Measurements from ENCODE around the gene CDH12.

The CDH12 gene

GRCh38 chr5:21806943-21807342 is 1046.2 kb downstream of the CDH12 start:
- no peak for DNase-seq (ENCODE audit: low read depth, low spot score)
- no peak overlapping the region for H3K27ac ChIP-seq (ENCODE audit: low read length)
- no CpG with 5 or more reads among the region's 1 CpG for WGBS (ENCODE audit: insufficient coverage, insufficient read length)
- H3K9me3 ChIP-seq (ENCODE audit: control insufficient read depth, insufficient read depth, low read length) = no peaks in the 10 kb centered on the region
- H3K4me3 ChIP-seq (ENCODE audit: low read length) = no peak overlapping the region
- H3K4me1 ChIP-seq (ENCODE audit: control insufficient read depth, insufficient read depth, low read length) = no peaks in the 10 kb centered on the region
- H3K36me3 ChIP-seq (ENCODE audit: control insufficient read depth, insufficient read depth, low read length) = no peaks in the 10 kb centered on the region
- no peaks in the 10 kb centered on the region for H3K27me3 ChIP-seq (ENCODE audit: control insufficient read depth, insufficient read depth, low read length)

- no peak for DNase-seq (ENCODE audit: low read depth, low spot score)
- Histone ChIP-seq H3K4me1 (ENCODE audit: control insufficient read depth, insufficient read depth, low read length) (no peaks in the 10 kb centered on the region), H3K9me3 (ENCODE audit: control insufficient read depth, insufficient read depth, low read length) (no peaks in the 10 kb centered on the region), H3K4me3 (ENCODE audit: low read length) (no peak overlapping the region), H3K36me3 (ENCODE audit: control insufficient read depth, insufficient read depth, low read length) (no peaks in the 10 kb centered on the region), H3K27ac (ENCODE audit: low read length) (no peak overlapping the region), H3K27me3 (ENCODE audit: control insufficient read depth, insufficient read depth, low read length) (no peaks in the 10 kb centered on the region)
- WGBS (ENCODE audit: insufficient coverage, insufficient read length) = no CpG with 5 or more reads among the region's 3 CpGs
These were observed 1046.9 kb downstream of the CDH12 start for GRCh38 chr5:21806271-21806670.

GRCh38 chr5:21802869-21803490 is 1050.2 kb downstream of the CDH12 start:
- Histone ChIP-seq H3K4me1 (ENCODE audit: control insufficient read depth, insufficient read depth, low read length) (no peaks in the 10 kb centered on the region), H3K9me3 (ENCODE audit: control insufficient read depth, insufficient read depth, low read length) (no peaks in the 10 kb centered on the region), H3K27me3 (ENCODE audit: control insufficient read depth, insufficient read depth, low read length) (no peaks in the 10 kb centered on the region), H3K4me3 (ENCODE audit: low read length) (no peak overlapping the region), H3K27ac (ENCODE audit: low read length) (no peak overlapping the region), H3K36me3 (ENCODE audit: control insufficient read depth, insufficient read depth, low read length) (no peaks in the 10 kb centered on the region)
- WGBS (ENCODE audit: insufficient coverage, insufficient read length) = no CpG with 5 or more reads among the region's 4 CpGs
- DNase-seq (ENCODE audit: low read depth, low spot score) = no peak

- WGBS (ENCODE audit: insufficient coverage, insufficient read length) = no CpG with 5 or more reads among the region's 10 CpGs
- H3K36me3 ChIP-seq (ENCODE audit: control insufficient read depth, insufficient read depth, low read length) = no peaks in the 10 kb centered on the region
These were observed 1051.0 kb downstream of the CDH12 start for GRCh38 chr5:21802100-21802499.

GRCh38 chr5:21792748-21793147 is 1060.4 kb downstream of the CDH12 start:
- no peaks in the 10 kb centered on the region for H3K36me3 ChIP-seq (ENCODE audit: control insufficient read depth, insufficient read depth, low read length)
- no peaks in the 10 kb centered on the region for H3K9me3 ChIP-seq (ENCODE audit: control insufficient read depth, insufficient read depth, low read length)
- H3K27me3 ChIP-seq (ENCODE audit: control insufficient read depth, insufficient read depth, low read length) = no peaks in the 10 kb centered on the region
- no peak for DNase-seq (ENCODE audit: low read depth, low spot score)
- no peaks in the 10 kb centered on the region for H3K4me1 ChIP-seq (ENCODE audit: control insufficient read depth, insufficient read depth, low read length)
- no CpG with 5 or more reads among the region's 2 CpGs for WGBS (ENCODE audit: insufficient coverage, insufficient read length)
- no peak overlapping the region for H3K27ac ChIP-seq (ENCODE audit: low read length)
- no peak overlapping the region for H3K4me3 ChIP-seq (ENCODE audit: low read length)

More at GRCh38 chr5:21802100-21802499, 1051.0 kb downstream of the CDH12 start:
- no peak for DNase-seq (ENCODE audit: low read depth, low spot score)
- Histone ChIP-seq H3K9me3 (ENCODE audit: control insufficient read depth, insufficient read depth, low read length) (no peaks in the 10 kb centered on the region), H3K27ac (ENCODE audit: low read length) (no peak overlapping the region), H3K4me1 (ENCODE audit: control insufficient read depth, insufficient read depth, low read length) (no peaks in the 10 kb centered on the region), H3K4me3 (ENCODE audit: low read length) (no peak overlapping the region), H3K27me3 (ENCODE audit: control insufficient read depth, insufficient read depth, low read length) (no peaks in the 10 kb centered on the region)

- no peaks in the 10 kb centered on the region for H3K36me3 ChIP-seq (ENCODE audit: control insufficient read depth, insufficient read depth, low read length)
- H3K9me3 ChIP-seq (ENCODE audit: control insufficient read depth, insufficient read depth, low read length) = no peaks in the 10 kb centered on the region
- H3K27me3 ChIP-seq (ENCODE audit: control insufficient read depth, insufficient read depth, low read length) = no peaks in the 10 kb centered on the region
- H3K27ac ChIP-seq (ENCODE audit: low read length) = no peak overlapping the region
- WGBS (ENCODE audit: insufficient coverage, insufficient read length) = no CpG with 5 or more reads among the region's 2 CpGs
- no peak for DNase-seq (ENCODE audit: low read depth, low spot score)
- H3K4me3 ChIP-seq (ENCODE audit: low read length) = no peak overlapping the region
- no peaks in the 10 kb centered on the region for H3K4me1 ChIP-seq (ENCODE audit: control insufficient read depth, insufficient read depth, low read length)
These were observed 1061.8 kb downstream of the CDH12 start for GRCh38 chr5:21791304-21791703.

GRCh38 chr5:21784487-21784886 is 1068.7 kb downstream of the CDH12 start:
- DNase-seq (ENCODE audit: low read depth, low spot score) = no peak
- H3K9me3 ChIP-seq (ENCODE audit: control insufficient read depth, insufficient read depth, low read length) = no peaks in the 10 kb centered on the region
- H3K4me3 ChIP-seq (ENCODE audit: low read length) = no peak overlapping the region
- WGBS (ENCODE audit: insufficient coverage, insufficient read length) = no CpG with 5 or more reads among the region's 1 CpG
- no peaks in the 10 kb centered on the region for H3K4me1 ChIP-seq (ENCODE audit: control insufficient read depth, insufficient read depth, low read length)
- H3K36me3 ChIP-seq (ENCODE audit: control insufficient read depth, insufficient read depth, low read length) = no peaks in the 10 kb centered on the region
- H3K27ac ChIP-seq (ENCODE audit: low read length) = no peak overlapping the region
- H3K27me3 ChIP-seq (ENCODE audit: control insufficient read depth, insufficient read depth, low read length) = no peaks in the 10 kb centered on the region

GRCh38 chr5:21783074-21783679 is 1070.0 kb downstream of the CDH12 start:
- H3K9me3 ChIP-seq (ENCODE audit: control insufficient read depth, insufficient read depth, low read length) = no peaks in the 10 kb centered on the region
- no peaks in the 10 kb centered on the region for H3K36me3 ChIP-seq (ENCODE audit: control insufficient read depth, insufficient read depth, low read length)
- H3K27ac ChIP-seq (ENCODE audit: low read length) = no peak overlapping the region
- H3K27me3 ChIP-seq (ENCODE audit: control insufficient read depth, insufficient read depth, low read length) = no peaks in the 10 kb centered on the region
- no peaks in the 10 kb centered on the region for H3K4me1 ChIP-seq (ENCODE audit: control insufficient read depth, insufficient read depth, low read length)
- WGBS (ENCODE audit: insufficient coverage, insufficient read length) = no CpG with 5 or more reads among the region's 6 CpGs
- H3K4me3 ChIP-seq (ENCODE audit: low read length) = no peak overlapping the region
- DNase-seq (ENCODE audit: low read depth, low spot score) = no peak

GRCh38 chr5:21776466-21776865 is 1076.7 kb downstream of the CDH12 start:
- Histone ChIP-seq H3K4me1 (ENCODE audit: control insufficient read depth, insufficient read depth, low read length) (no peaks in the 10 kb centered on the region), H3K4me3 (ENCODE audit: low read length) (no peak overlapping the region), H3K36me3 (ENCODE audit: control insufficient read depth, insufficient read depth, low read length) (no peaks in the 10 kb centered on the region), H3K27ac (ENCODE audit: low read length) (no peak overlapping the region), H3K9me3 (ENCODE audit: control insufficient read depth, insufficient read depth, low read length) (no peaks in the 10 kb centered on the region), H3K27me3 (ENCODE audit: control insufficient read depth, insufficient read depth, low read length) (no peaks in the 10 kb centered on the region)
- WGBS (ENCODE audit: insufficient coverage, insufficient read length) = no CpG with 5 or more reads among the region's 3 CpGs
- DNase-seq (ENCODE audit: low read depth, low spot score) = no peak

- no CpG with 5 or more reads among the region's 1 CpG for WGBS (ENCODE audit: insufficient coverage, insufficient read length)
- no peaks in the 10 kb centered on the region for H3K27me3 ChIP-seq (ENCODE audit: control insufficient read depth, insufficient read depth, low read length)
- no peak for DNase-seq (ENCODE audit: low read depth, low spot score)
- H3K4me3 ChIP-seq (ENCODE audit: low read length) = no peak overlapping the region
- no peaks in the 10 kb centered on the region for H3K4me1 ChIP-seq (ENCODE audit: control insufficient read depth, insufficient read depth, low read length)
- H3K9me3 ChIP-seq (ENCODE audit: control insufficient read depth, insufficient read depth, low read length) = no peaks in the 10 kb centered on the region
- H3K36me3 ChIP-seq (ENCODE audit: control insufficient read depth, insufficient read depth, low read length) = no peaks in the 10 kb centered on the region
- no peak overlapping the region for H3K27ac ChIP-seq (ENCODE audit: low read length)
These were observed 1078.3 kb downstream of the CDH12 start for GRCh38 chr5:21774801-21775200.

- no peaks in the 10 kb centered on the region for H3K4me1 ChIP-seq (ENCODE audit: control insufficient read depth, insufficient read depth, low read length)
- DNase-seq (ENCODE audit: low read depth, low spot score) = no peak
- H3K36me3 ChIP-seq (ENCODE audit: control insufficient read depth, insufficient read depth, low read length) = no peaks in the 10 kb centered on the region
- no peaks in the 10 kb centered on the region for H3K9me3 ChIP-seq (ENCODE audit: control insufficient read depth, insufficient read depth, low read length)
- H3K4me3 ChIP-seq (ENCODE audit: low read length) = no peak overlapping the region
- no peaks in the 10 kb centered on the region for H3K27me3 ChIP-seq (ENCODE audit: control insufficient read depth, insufficient read depth, low read length)
- H3K27ac ChIP-seq (ENCODE audit: low read length) = no peak overlapping the region
- no CpG with 5 or more reads among the region's 2 CpGs for WGBS (ENCODE audit: insufficient coverage, insufficient read length)
These were observed 1078.9 kb downstream of the CDH12 start for GRCh38 chr5:21774281-21774680.

All from iPS DF 6.9 (cell line).